ENCODE data around the gene SMIM45.
"Not testable (repeated sequence)": the region's sequence is repeated elsewhere in the genome, so short reads cannot be mapped to it uniquely, and the experiment has no call there.

The SMIM45 gene

GRCh38 chr22:41948142-41948541 is 3.8 kb upstream of the SMIM45 start:
- Histone ChIP-seq H3K9me3 (ENCODE audit: insufficient read depth, low read depth) (no peaks in the 10 kb centered on the region), H3K79me2 (ENCODE audit: low read depth) (peaks cover 19% of the 10 kb centered on the region), H3K27me3 (ENCODE audit: insufficient read depth, low read depth) (no peaks in the 10 kb centered on the region), H3K4me1 (replicated peaks; ENCODE audit: insufficient read depth) (peaks cover 18% of the 10 kb centered on the region), H3K36me3 (ENCODE audit: low read depth) (no peaks in the 10 kb centered on the region), H3K9me2 (ENCODE audit: insufficient read depth) (no peaks in the 10 kb centered on the region), H2AFZ (no peak overlapping the region), H3F3A (ENCODE audit: insufficient read depth, low read depth) (peaks cover 7% of the 10 kb centered on the region), H3K4me2 (peak overlapping the region; percentile 88), H4K20me1 (ENCODE audit: insufficient read depth) (no peaks in the 10 kb centered on the region), H3K27ac (no peak overlapping the region), H3K4me3 (no peak overlapping the region)
- TF ChIP-seq EZH2 (IDR thresholded peaks at IDR 0.05; ENCODE audit: low read depth), result no peak
- TF ChIP-seq, protein P1, sequence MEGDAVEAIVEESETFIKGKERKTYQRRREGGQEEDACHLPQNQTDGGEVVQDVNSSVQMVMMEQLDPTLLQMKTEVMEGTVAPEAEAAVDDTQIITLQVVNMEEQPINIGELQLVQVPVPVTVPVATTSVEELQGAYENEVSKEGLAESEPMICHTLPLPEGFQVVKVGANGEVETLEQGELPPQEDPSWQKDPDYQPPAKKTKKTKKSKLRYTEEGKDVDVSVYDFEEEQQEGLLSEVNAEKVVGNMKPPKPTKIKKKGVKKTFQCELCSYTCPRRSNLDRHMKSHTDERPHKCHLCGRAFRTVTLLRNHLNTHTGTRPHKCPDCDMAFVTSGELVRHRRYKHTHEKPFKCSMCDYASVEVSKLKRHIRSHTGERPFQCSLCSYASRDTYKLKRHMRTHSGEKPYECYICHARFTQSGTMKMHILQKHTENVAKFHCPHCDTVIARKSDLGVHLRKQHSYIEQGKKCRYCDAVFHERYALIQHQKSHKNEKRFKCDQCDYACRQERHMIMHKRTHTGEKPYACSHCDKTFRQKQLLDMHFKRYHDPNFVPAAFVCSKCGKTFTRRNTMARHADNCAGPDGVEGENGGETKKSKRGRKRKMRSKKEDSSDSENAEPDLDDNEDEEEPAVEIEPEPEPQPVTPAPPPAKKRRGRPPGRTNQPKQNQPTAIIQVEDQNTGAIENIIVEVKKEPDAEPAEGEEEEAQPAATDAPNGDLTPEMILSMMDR (conservative IDR thresholded peaks at IDR 0.05), result no peak
- BruUV-seq (replicated peaks), result no TSS peak
- no peak for DNase-seq
- ChIA-PET CTCF (no interaction called here), POLR2A (ENCODE audit: unreplicated experiment) (no interaction called here)
- intact Hi-C loops (cut with micrococcal nuclease; ENCODE audit: unreplicated experiment), result loop anchor here (5.0 to 10.0 kb wide), 2 partner anchors 127 to 406 kb away; partner anchors contain the start of genes NAGA, PHETA2, POLR3H and SMDT1

GRCh38 chr22:41948928-41949296 is 3.0 kb upstream of the SMIM45 start:
- H3K9me2 ChIP-seq (ENCODE audit: insufficient read depth); H3F3A ChIP-seq (ENCODE audit: insufficient read depth, low read depth); DNase-seq; H3K27me3 ChIP-seq (ENCODE audit: insufficient read depth, low read depth); H3K4me2 ChIP-seq; CTCF ChIA-PET; H3K4me3 ChIP-seq; BruUV-seq (replicated peaks); H4K20me1 ChIP-seq (ENCODE audit: insufficient read depth); H2AFZ ChIP-seq; H3K27ac ChIP-seq; POLR2A ChIA-PET (ENCODE audit: unreplicated experiment); H3K36me3 ChIP-seq (ENCODE audit: low read depth); H3K9me3 ChIP-seq (ENCODE audit: insufficient read depth, low read depth): not testable (repeated sequence)
- Histone ChIP-seq H3K4me1 (replicated peaks; ENCODE audit: insufficient read depth) (peaks cover 18% of the 10 kb centered on the region), H3K79me2 (ENCODE audit: low read depth) (peaks cover 19% of the 10 kb centered on the region)
- intact Hi-C loops (cut with micrococcal nuclease; ENCODE audit: unreplicated experiment), result loop anchor here (5.0 to 10.0 kb wide), 2 partner anchors 126 to 407 kb away; partner anchors contain the start of genes NAGA, PHETA2, POLR3H and SMDT1

DNA sequence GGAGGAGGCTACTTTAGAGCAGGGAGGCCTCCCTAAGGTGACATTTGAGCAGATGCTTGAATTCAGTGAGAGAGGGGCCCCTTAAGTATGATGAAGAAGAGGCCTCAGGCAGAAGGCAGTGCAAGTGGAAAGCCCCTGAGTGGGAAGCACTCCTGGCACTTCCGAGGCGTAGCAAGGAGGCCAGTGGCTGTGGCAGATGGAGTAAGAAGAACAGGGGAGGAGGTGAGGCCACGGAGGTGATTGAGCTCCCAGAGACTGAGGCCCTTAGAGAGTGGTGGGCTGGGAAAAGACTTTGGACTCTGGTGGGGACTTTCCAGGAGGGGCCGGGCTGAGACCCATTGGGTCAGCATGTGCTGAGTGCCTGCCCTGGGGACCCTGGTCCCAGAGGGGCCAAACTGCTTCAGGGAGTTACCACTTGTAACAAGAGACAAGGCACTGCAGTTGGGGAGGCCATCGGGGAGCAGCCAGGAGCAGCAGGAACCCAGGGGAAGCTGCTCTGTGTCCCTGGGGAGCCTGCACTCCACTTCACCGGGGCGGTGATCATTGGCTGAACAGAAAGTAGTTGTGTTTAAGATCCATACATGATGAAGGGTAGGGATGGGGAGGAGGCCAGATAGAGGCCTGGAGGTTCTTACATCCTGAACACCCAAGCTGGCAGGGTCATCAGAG is 2.5 kb upstream of the SMIM45 start:
- TF ChIP-seq, protein P1 (conservative IDR thresholded peaks at IDR 0.05), result no peak
- TF ChIP-seq EZH2 (IDR thresholded peaks at IDR 0.05; ENCODE audit: low read depth), result no peak
- H3K9me3 ChIP-seq (ENCODE audit: insufficient read depth, low read depth), result no peaks in the 10 kb centered on the region
- no peak overlapping the region for H3K4me2 ChIP-seq
- no peaks in the 10 kb centered on the region for H4K20me1 ChIP-seq (ENCODE audit: insufficient read depth)
- CTCF ChIA-PET, result no interaction called here
- BruUV-seq (replicated peaks), result no TSS peak
- H3K27ac ChIP-seq, result no peak overlapping the region
- H3K4me1 ChIP-seq (replicated peaks; ENCODE audit: insufficient read depth), result peaks cover 18% of the 10 kb centered on the region
- no peaks in the 10 kb centered on the region for H3K27me3 ChIP-seq (ENCODE audit: insufficient read depth, low read depth)
- DNase-seq, result no peak
- H3K9me2 ChIP-seq (ENCODE audit: insufficient read depth), result no peaks in the 10 kb centered on the region
- intact Hi-C loops (cut with micrococcal nuclease; ENCODE audit: unreplicated experiment), result loop anchor here (5.0 to 10.0 kb wide), 2 partner anchors 125 to 407 kb away; partner anchors contain the start of genes NAGA, PHETA2, POLR3H and SMDT1
- POLR2A ChIA-PET (ENCODE audit: unreplicated experiment), result no interaction called here
- H3F3A ChIP-seq (ENCODE audit: insufficient read depth, low read depth), result peaks cover 5% of the 10 kb centered on the region
- H3K79me2 ChIP-seq (ENCODE audit: low read depth), result peaks cover 18% of the 10 kb centered on the region
- H3K36me3 ChIP-seq (ENCODE audit: low read depth), result no peaks in the 10 kb centered on the region
- no peak overlapping the region for H2AFZ ChIP-seq
- H3K4me3 ChIP-seq, result no peak overlapping the region

DNA sequence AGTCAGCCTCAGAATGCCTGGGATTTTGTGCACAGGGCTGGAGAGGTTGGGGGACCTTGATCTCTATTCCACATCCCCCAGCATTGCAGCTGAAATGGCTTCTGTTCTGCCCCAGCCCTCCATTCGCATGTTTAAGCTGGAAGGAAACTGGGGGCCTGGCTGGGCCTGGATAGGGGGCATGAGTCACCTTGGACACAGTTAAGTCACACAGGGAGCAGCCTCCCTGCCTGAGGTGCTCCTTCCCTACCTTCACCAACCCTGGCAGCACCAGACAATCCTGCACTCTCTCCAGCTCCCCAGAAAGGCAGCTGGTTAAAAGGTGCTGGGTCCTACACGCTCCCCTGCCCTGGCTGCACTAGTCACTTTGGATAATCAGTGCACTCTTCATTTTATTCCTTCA is 763 bp downstream of the SMIM45 start:
- POLR2A ChIA-PET (ENCODE audit: unreplicated experiment), result no interaction called here
- no peaks in the 10 kb centered on the region for H3F3A ChIP-seq (ENCODE audit: insufficient read depth, low read depth)
- no peak for TF ChIP-seq EZH2 (IDR thresholded peaks at IDR 0.05; ENCODE audit: low read depth)
- TF ChIP-seq, protein P1 (conservative IDR thresholded peaks at IDR 0.05), result no peak
- no peak for DNase-seq
- CTCF ChIA-PET, result no interaction called here
- no peaks in the 10 kb centered on the region for H3K36me3 ChIP-seq (ENCODE audit: low read depth)
- H3K4me3 ChIP-seq, result no peak overlapping the region
- H3K27me3 ChIP-seq (ENCODE audit: insufficient read depth, low read depth), result no peaks in the 10 kb centered on the region
- no peaks in the 10 kb centered on the region for H3K79me2 ChIP-seq (ENCODE audit: low read depth)
- no peak overlapping the region for H3K27ac ChIP-seq
- no peaks in the 10 kb centered on the region for H4K20me1 ChIP-seq (ENCODE audit: insufficient read depth)
- no peaks in the 10 kb centered on the region for H3K9me2 ChIP-seq (ENCODE audit: insufficient read depth)
- intact Hi-C loops (cut with micrococcal nuclease; ENCODE audit: unreplicated experiment), result no loop called here
- H2AFZ ChIP-seq, result no peak overlapping the region
- no peak overlapping the region for H3K4me2 ChIP-seq
- H3K4me1 ChIP-seq (replicated peaks; ENCODE audit: insufficient read depth), result peaks cover 1% of the 10 kb centered on the region; the same call in 1 of the 2 replicates
- no peaks in the 10 kb centered on the region for H3K9me3 ChIP-seq (ENCODE audit: insufficient read depth, low read depth)
- no TSS peak for BruUV-seq (replicated peaks)

All from PC-9 (cell line).